ENCODE measurements around the gene SAP130.

SAP130 gene

GRCh38 chr2:128069769-128070168 is 41.9 kb upstream of the SAP130 start:
- peak; percentile 83 for ATAC-seq
- TF ChIP-seq CSRNP3 (CRISPR knock-in tag; IDR thresholded peaks at IDR 0.05) (peak; percentile 91), ESRRG (CRISPR knock-in tag; IDR thresholded peaks at IDR 0.05) (peak; percentile 85; the same call in 1 of the 2 replicates), OSR1 (CRISPR knock-in tag; IDR thresholded peaks at IDR 0.05) (peak; percentile 98), TCF4 (CRISPR knock-in tag; IDR thresholded peaks at IDR 0.05; ENCODE audit: borderline replicate concordance) (peak; percentile 51), GLIS3 (CRISPR knock-in tag; IDR thresholded peaks at IDR 0.05) (peak; percentile 99), ISL1 (CRISPR knock-in tag; IDR thresholded peaks at IDR 0.05) (peak; percentile 97), CREB5 (CRISPR knock-in tag; IDR thresholded peaks at IDR 0.05; ENCODE audit: low read depth) (peak; percentile 88), ZFP3 (CRISPR knock-in tag; IDR thresholded peaks at IDR 0.05) (peak; percentile 98), ZNF565 (CRISPR knock-in tag; conservative IDR thresholded peaks at IDR 0.05; ENCODE audit: low read depth) (peak; percentile 87), ZC3H10 (CRISPR knock-in tag; IDR thresholded peaks at IDR 0.05) (peak; percentile 100), ZNF8 (CRISPR knock-in tag; IDR thresholded peaks at IDR 0.05) (peak; percentile 81; the same call in 1 of the 2 replicates), RARB (CRISPR knock-in tag; IDR thresholded peaks at IDR 0.05) (peak; percentile 99), CSDC2 (CRISPR knock-in tag; IDR thresholded peaks at IDR 0.05) (peak; percentile 100), PPARA (CRISPR knock-in tag; IDR thresholded peaks at IDR 0.05; ENCODE audit: borderline replicate concordance) (no peak), ZNF70 (CRISPR knock-in tag; IDR thresholded peaks at IDR 0.05) (no peak), ZFP30 (CRISPR knock-in tag; IDR thresholded peaks at IDR 0.05) (peak; percentile 61; the same call in 1 of the 2 replicates), TSHZ2 (CRISPR knock-in tag; IDR thresholded peaks at IDR 0.05) (peak; percentile 63; the same call in 1 of the 2 replicates), POU6F1 (CRISPR knock-in tag; IDR thresholded peaks at IDR 0.05; ENCODE audit: borderline replicate concordance, low read depth) (no peak; the same call in 1 of the 2 replicates), SNAI2 (CRISPR knock-in tag; IDR thresholded peaks at IDR 0.05) (peak; percentile 100), ARNTL (CRISPR knock-in tag; IDR thresholded peaks at IDR 0.05; ENCODE audit: borderline replicate concordance, low read depth) (0 out of 2 replicates have a peak, but pooled peaks have one; percentile 29), BACH2 (CRISPR knock-in tag; IDR thresholded peaks at IDR 0.05; ENCODE audit: borderline replicate concordance) (no peak), TOX (CRISPR knock-in tag; IDR thresholded peaks at IDR 0.05; ENCODE audit: borderline replicate concordance) (peak; percentile 98), PATZ1 (CRISPR knock-in tag; IDR thresholded peaks at IDR 0.05; ENCODE audit: borderline replicate concordance) (peak; percentile 98)

GRCh38 chr2:128064353-128064752 is 36.5 kb upstream of the SAP130 start:
- ATAC-seq = no peak
- TF ChIP-seq PATZ1 (CRISPR knock-in tag; IDR thresholded peaks at IDR 0.05; ENCODE audit: borderline replicate concordance) = no peak
- TF ChIP-seq TSHZ2 (CRISPR knock-in tag; IDR thresholded peaks at IDR 0.05) = no peak
- no peak for TF ChIP-seq SNAI2 (CRISPR knock-in tag; IDR thresholded peaks at IDR 0.05)
- TF ChIP-seq RARB (CRISPR knock-in tag; IDR thresholded peaks at IDR 0.05) = no peak
- TF ChIP-seq ARNTL (CRISPR knock-in tag; IDR thresholded peaks at IDR 0.05; ENCODE audit: borderline replicate concordance, low read depth) = no peak
- no peak for TF ChIP-seq CREB5 (CRISPR knock-in tag; IDR thresholded peaks at IDR 0.05; ENCODE audit: low read depth)
- TF ChIP-seq ESRRG (CRISPR knock-in tag; IDR thresholded peaks at IDR 0.05) = no peak
- no peak for TF ChIP-seq OSR1 (CRISPR knock-in tag; IDR thresholded peaks at IDR 0.05)
- no peak for TF ChIP-seq TCF4 (CRISPR knock-in tag; IDR thresholded peaks at IDR 0.05; ENCODE audit: borderline replicate concordance)
- no peak for TF ChIP-seq ZC3H10 (CRISPR knock-in tag; IDR thresholded peaks at IDR 0.05)
- no peak for TF ChIP-seq ZFP3 (CRISPR knock-in tag; IDR thresholded peaks at IDR 0.05)

Measured in SK-N-SH treated with all-trans-retinoic acid at 6 μM for 48 hours (cell line).